GM12878 (cell line): ENCODE results near the gene EIF5. TPM values are rescaled to one million over a fixed set of nuclear protein-coding genes. Genes with fewer than 3 reads are reported as not detected.

Experiments used
- ATAC-seq: fragments of 200-7000 bp; cut with Tn5 transposase; 3 replicates; pipeline ENCODE4 v1.9.1; 2020; ENCODE audit warnings: mild to moderate bottlenecking, moderate library complexity
- BruUV-seq: library from RNA; stranded (reverse); fragments of 400-500 nt; replicated peaks from 2 replicates; lab custom pipeline; 2021; lab: Mats Ljungman, UMichigan
- CTCF ChIA-PET: fragments of 300-600 bp; sonication (Branson Sonifier 250); formaldehyde crosslinking; extraction: SDS; loops from one replicate; lab custom pipeline; 2021; ENCODE audit warnings: inconsistent platforms; lab: Yijun Ruan, JAX
- POLR2A ChIA-PET: fragments of 350-600 bp; formaldehyde crosslinking; extraction: SDS; loops from one replicate; lab custom pipeline; 2021; ENCODE audit warnings: inconsistent platforms; lab: Charles Lee
- RAD21 ChIA-PET: fragments of 300-600 bp; sonication (Branson Sonifier 250); formaldehyde crosslinking; loops from one replicate; lab custom pipeline; 2023; ENCODE audit warnings: antibody characterized with exemption; ENCODE audit not compliant: unreplicated experiment; lab: Charles Lee
- SMC1A ChIA-PET: fragments of 300-600 bp; sonication (Branson Sonifier 250); formaldehyde crosslinking; loops from one replicate; lab custom pipeline; 2023; ENCODE audit not compliant: unreplicated experiment, uncharacterized antibody; lab: Charles Lee
- DNase-seq: peaks from one replicate; pipeline ENCODE4 v3.0.0-alpha.2; 2011; ENCODE audit warnings: low read depth, low spot score
- FAIRE-seq: peaks from 3 replicates; lab custom pipeline; 2011; peaks lifted over from hg19 to GRCh38; lab: Jason Lieb, UNC
- H2AFZ ChIP-seq: 2 replicates; pipeline ENCODE4 v1.6.0; 2011; ENCODE audit warnings: low read depth, low read length, control low read depth; ENCODE audit not compliant: control insufficient read depth
- H3K27ac ChIP-seq: 2 replicates; pipeline ENCODE4 v1.5.1; 2011; ENCODE audit warnings: control low read depth; ENCODE audit not compliant: control insufficient read depth, insufficient read depth
- H3K27me3 ChIP-seq, 2 experiments: replicated peaks in 1 of 2; 2 replicates each; pipeline versions ENCODE4 v1.6.0 to v1.6.1; 2011; ENCODE audit warnings: low read length in 1 of 2; ENCODE audit not compliant: control insufficient read depth in 2 of 2, insufficient read depth in 2 of 2
- H3K36me3 ChIP-seq, 2 experiments: 2 replicates each; pipeline ENCODE4 v1.5.1; 2011; ENCODE audit warnings: low read length in 1 of 2; ENCODE audit not compliant: control insufficient read depth in 2 of 2, insufficient read depth in 2 of 2
- H3K4me1 ChIP-seq: 2 replicates; pipeline ENCODE4 v1.6.1; 2011; ENCODE audit warnings: mild to moderate bottlenecking, low read length, moderate library complexity, mixed read lengths; ENCODE audit not compliant: control insufficient read depth, insufficient read depth
- H3K4me2 ChIP-seq: 2 replicates; pipeline ENCODE4 v1.6.0; 2011; ENCODE audit warnings: control low read depth; ENCODE audit not compliant: control insufficient read depth, insufficient read depth
- H3K4me3 ChIP-seq: fragments of 200-600 bp; sonication (generic); 2 replicates; pipeline ENCODE4 v1.5.1; 2016
- H3K79me2 ChIP-seq: 2 replicates; pipeline ENCODE4 v1.6.0; 2011; ENCODE audit warnings: low read length; ENCODE audit not compliant: control insufficient read depth, insufficient read depth
- H3K9ac ChIP-seq: 2 replicates; pipeline ENCODE4 v1.8.0; 2011; ENCODE audit warnings: low read length, control low read depth, mixed read lengths; ENCODE audit not compliant: control insufficient read depth, insufficient read depth
- H3K9me3 ChIP-seq: replicated peaks from 3 replicates; pipeline ENCODE4 v1.5.1; 2011; ENCODE audit warnings: mild to moderate bottlenecking, low read length; ENCODE audit not compliant: control insufficient read depth, insufficient read depth
- H4K20me1 ChIP-seq: 2 replicates; pipeline ENCODE4 v1.6.0; 2011; ENCODE audit not compliant: control insufficient read depth, insufficient read depth
- CBX5 ChIP-seq: sonication (generic); IDR thresholded peaks from 2 replicates; pipeline ENCODE4 v1.6.1; 2016; ENCODE audit warnings: low read depth, moderate library complexity, mild to moderate bottlenecking, inconsistent platforms
- CEBPZ ChIP-seq: fragments of 150-350 bp; IDR thresholded peaks from 2 replicates; pipeline ENCODE4 v1.6.1; 2016; ENCODE audit warnings: low read depth, low read length
- ESRRA ChIP-seq: IDR thresholded peaks from 2 replicates; pipeline ENCODE4 v1.6.1; 2012; ENCODE audit warnings: mild to moderate bottlenecking, low read length, improper control_type of control experiment
- LARP7 ChIP-seq: fragments of 450-650 bp; IDR thresholded peaks from 2 replicates; pipeline ENCODE4 v1.6.1; 2017; ENCODE audit warnings: mild to moderate bottlenecking
- POLR2AphosphoS5 ChIP-seq: IDR thresholded peaks from 2 replicates; pipeline ENCODE4 v1.6.1; 2011; ENCODE audit warnings: mild to moderate bottlenecking, low read length, inconsistent platforms
- POU2F2 ChIP-seq: IDR thresholded peaks from 3 replicates; pipeline ENCODE4 v1.6.1; 2011; ENCODE audit warnings: low read depth, mild to moderate bottlenecking, low read length, borderline replicate concordance
- WGBS: methylation state at CpG from one replicate; pipeline ENCODE4 v1.1.6; 2016; ENCODE audit warnings: low lambda C conversion rate; ENCODE audit not compliant: insufficient replicate concordance, insufficient coverage; ENCODE audit errors: missing lambda C conversion rate; 5-methylcytosine and 5-hydroxymethylcytosine counted together
- in situ Hi-C: fragments of 300-500 bp; cut with MboI; formaldehyde crosslinking; loops from 9 replicates; pipeline ENCODE4 v1.14.3; 2018; ENCODE audit warnings: mixed read lengths
- intact Hi-C: fragments of 100-400 bp; cut with micrococcal nuclease; formaldehyde crosslinking; loops from one replicate; pipeline ENCODE4 v1.14.2; 2022; ENCODE audit not compliant: unreplicated experiment
- polyA plus RNA-seq, 11 experiments: library from polyadenylated mRNA; depleted of rRNA in 4 of 11; unstranded in 6 of 11; stranded (reverse) in 5 of 11; fragments of >200 nt; fragmentation: Nextera tagmentation in 4 of 11; fragmentation: Illumina TruSeq in 1 of 11; extraction: Ambion mirVana in 4 of 11; extraction: Trizol in 1 of 11; gene quantifications; 1 replicate in 1 of 11; 2 replicates in 10 of 11; pipeline versions ENCODE4 v1.2.1 to v1.2.3, GENCODE V29; 2011 to 2016; ENCODE audit warnings: inconsistent platforms in 2 of 11, missing spikeins in 2 of 11, low read depth in 1 of 11
- total RNA-seq, 4 experiments: library from RNA; depleted of rRNA in 3 of 4; stranded (reverse); fragments of >200 nt in 3 of 4; fragmentation: Illumina TruSeq in 1 of 4; extraction: Trizol in 1 of 4; gene quantifications; 2 replicates each; pipeline versions ENCODE4 v1.2.1 to v1.2.3, GENCODE V29; 2013 to 2021
- TF ChIP-seq, protein P1 (sequence below): fragments of 450-650 bp; IDR thresholded peaks from 2 replicates; pipeline ENCODE4 v1.6.1; 2018; ENCODE audit warnings: borderline replicate concordance, mild to moderate bottlenecking; ENCODE audit not compliant: partially characterized antibody

EIF5 gene
- total and polyA plus RNA-seq, 10 of the 15 experiments (the other 5 are each of a cell fraction or from before 2014, with no cell fraction given): 51.2 to 360 (median 115) TPM

DNA sequence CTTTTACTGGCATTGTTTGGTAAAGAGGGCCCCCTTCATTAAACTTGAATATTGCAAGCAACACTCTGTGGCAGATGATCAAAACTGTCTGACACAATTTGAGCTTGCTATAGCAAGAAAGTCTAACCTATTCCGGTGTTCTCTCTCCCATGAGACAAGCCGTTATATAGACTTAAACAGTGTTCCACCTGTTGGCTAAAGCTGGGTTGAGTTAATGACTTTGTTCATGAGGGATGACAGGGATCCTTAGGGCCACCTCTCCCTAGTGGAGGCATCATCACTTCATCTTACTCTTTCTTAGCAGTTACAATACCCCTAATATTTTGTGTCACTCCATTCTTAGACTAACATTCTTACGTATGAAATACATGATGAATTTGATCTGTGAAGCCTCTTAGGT, 3.8 kb downstream of the EIF5 start (continued):
- no peak for TF ChIP-seq CEBPZ
- no peak for TF ChIP-seq LARP7
- TF ChIP-seq, protein P1, sequence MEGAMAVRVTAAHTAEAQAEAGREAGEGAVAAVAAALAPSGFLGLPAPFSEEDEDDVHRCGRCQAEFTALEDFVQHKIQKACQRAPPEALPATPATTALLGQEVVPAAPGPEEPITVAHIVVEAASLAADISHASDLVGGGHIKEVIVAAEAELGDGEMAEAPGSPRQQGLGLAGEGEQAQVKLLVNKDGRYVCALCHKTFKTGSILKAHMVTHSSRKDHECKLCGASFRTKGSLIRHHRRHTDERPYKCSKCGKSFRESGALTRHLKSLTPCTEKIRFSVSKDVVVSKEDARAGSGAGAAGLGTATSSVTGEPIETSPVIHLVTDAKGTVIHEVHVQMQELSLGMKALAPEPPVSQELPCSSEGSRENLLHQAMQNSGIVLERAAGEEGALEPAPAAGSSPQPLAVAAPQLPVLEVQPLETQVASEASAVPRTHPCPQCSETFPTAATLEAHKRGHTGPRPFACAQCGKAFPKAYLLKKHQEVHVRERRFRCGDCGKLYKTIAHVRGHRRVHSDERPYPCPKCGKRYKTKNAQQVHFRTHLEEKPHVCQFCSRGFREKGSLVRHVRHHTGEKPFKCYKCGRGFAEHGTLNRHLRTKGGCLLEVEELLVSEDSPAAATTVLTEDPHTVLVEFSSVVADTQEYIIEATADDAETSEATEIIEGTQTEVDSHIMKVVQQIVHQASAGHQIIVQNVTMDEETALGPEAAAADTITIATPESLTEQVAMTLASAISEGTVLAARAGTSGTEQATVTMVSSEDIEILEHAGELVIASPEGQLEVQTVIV: no peak

DNA sequence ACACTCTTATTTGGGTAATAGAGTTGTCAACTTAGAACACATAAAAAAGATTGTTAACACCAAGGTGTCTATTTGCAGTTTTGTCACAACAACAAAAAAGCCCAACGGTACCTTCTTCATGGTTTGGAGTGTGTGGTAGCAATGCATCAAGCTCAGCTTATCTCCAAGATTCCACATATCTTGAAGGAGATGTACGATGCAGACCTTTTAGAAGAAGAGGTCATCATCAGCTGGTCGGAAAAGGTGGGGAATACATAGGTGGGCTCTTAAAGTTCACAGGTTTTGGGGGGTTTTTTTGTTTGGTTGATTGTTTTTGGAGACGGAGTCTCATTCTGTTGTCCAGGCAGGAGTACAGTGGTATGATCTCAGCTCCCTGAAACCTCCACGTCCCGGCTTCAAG, 5.5 kb downstream of the EIF5 start:
- no peaks in the 10 kb centered on the region for H3K9me3 ChIP-seq
- SMC1A ChIA-PET: no interaction called here
- H3K36me3 ChIP-seq: peaks cover 21 to 78% of the 10 kb centered on the region in 2 experiments
- WGBS: 97% methylated on average over 6 of the region's 6 CpGs
- H3K79me2 ChIP-seq: peaks cover 36% of the 10 kb centered on the region
- intact Hi-C loops (no loop called here), in situ Hi-C loops (no loop called here)
- DNase-seq: no peak
- BruUV-seq: no TSS peak
- H3K4me2 ChIP-seq: no peak overlapping the region
- no peak overlapping the region for H3K27ac ChIP-seq
- peaks cover 16% of the 10 kb centered on the region for H4K20me1 ChIP-seq
- no peak overlapping the region for H2AFZ ChIP-seq
- H3K9ac ChIP-seq: no peak overlapping the region
- no peaks in the 10 kb centered on the region for H3K27me3 ChIP-seq
- H3K4me1 ChIP-seq: peaks cover 6% of the 10 kb centered on the region; the same call in 1 of the 2 replicates
- POLR2A ChIA-PET: no interaction called here
- no peak for FAIRE-seq
- H3K4me3 ChIP-seq: no peak overlapping the region
- RAD21 ChIA-PET: interaction anchor here (0.8 kb wide), 1 partner anchor 235 kb away, joined by 3 read pairs; no protein-coding TSS in a partner anchor
- CTCF ChIA-PET: interaction anchor here (6.6 kb wide), 1 partner anchor 52 kb away, joined by 38 read pairs; no protein-coding TSS in a partner anchor
- no peak for ATAC-seq
- no peak for TF ChIP-seq CBX5
- peak; percentile 72 for TF ChIP-seq POLR2AphosphoS5
- 0 out of 3 replicates have a peak, but pooled peaks have one; percentile 24 for TF ChIP-seq POU2F2
- no peak for TF ChIP-seq ESRRA
- TF ChIP-seq, all 136 proteins: peak for 2
